SK-N-SH (cell line): ENCODE data around the gene LRP11.

Experiments
- CHD2 ChIP-seq: fragments of 150-350 bp; IDR thresholded peaks from 2 replicates; pipeline ENCODE4 v1.6.1; 2018; ENCODE audit warnings: low read length; ENCODE audit not compliant: partially characterized antibody
- CTCF ChIP-seq: fragments of 200-600 bp; sonication (generic); IDR thresholded peaks from 2 replicates; pipeline ENCODE4 v1.6.1; 2017; ENCODE audit warnings: antibody characterized with exemption, mild to moderate bottlenecking, moderate library complexity
- EP300 ChIP-seq, 2 experiments: IDR thresholded peaks; 2 replicates each; pipeline versions ENCODE4 v1.4.0 to v1.6.1; 2012; ENCODE audit warnings: borderline replicate concordance in 1 of 2, low read depth in 1 of 2, low read length in 1 of 2
- EZH2phosphoT487 ChIP-seq: fragments of 200-600 bp; sonication (generic); IDR thresholded peaks from 2 replicates; pipeline ENCODE4 v1.6.1; 2017; ENCODE audit warnings: low read depth, mixed run types, mild to moderate bottlenecking, antibody characterized with exemption, moderate library complexity, borderline replicate concordance
- GABPA ChIP-seq: IDR thresholded peaks from 2 replicates; pipeline ENCODE4 v1.4.0; 2012; ENCODE audit warnings: low read depth, mild to moderate bottlenecking
- IRF3 ChIP-seq: fragments of 150-350 bp; IDR thresholded peaks from 2 replicates; pipeline ENCODE4 v1.6.1; 2016; ENCODE audit warnings: mild to moderate bottlenecking, low read depth, low read length
- JUND ChIP-seq: IDR thresholded peaks from 2 replicates; pipeline ENCODE4 v1.4.0; 2012
- MAX ChIP-seq: IDR thresholded peaks from 2 replicates; pipeline ENCODE4 v1.4.0; 2012; ENCODE audit warnings: low read depth
- POLR2AphosphoS5 ChIP-seq: IDR thresholded peaks from 2 replicates; pipeline ENCODE4 v1.6.1; 2012; ENCODE audit warnings: low read depth, low read length
- REST ChIP-seq: IDR thresholded peaks from 2 replicates; pipeline ENCODE4 v1.6.1; 2012; ENCODE audit warnings: mild to moderate bottlenecking, low read depth, low read length, moderate library complexity
- TCF12 ChIP-seq: IDR thresholded peaks from 2 replicates; pipeline ENCODE4 v1.4.0; 2012
- YY1 ChIP-seq: IDR thresholded peaks from 2 replicates; pipeline ENCODE4 v1.4.0; 2012; ENCODE audit warnings: low read depth, mild to moderate bottlenecking

- no peak for TF ChIP-seq CTCF
- no peak for TF ChIP-seq MAX
- no peak for TF ChIP-seq JUND
- TF ChIP-seq EP300 (IDR thresholded peaks at IDR 0.05; ENCODE audit: borderline replicate concordance in 1 of 2, low read depth in 1 of 2, low read length in 1 of 2) = no peak
- TF ChIP-seq GABPA = no peak
- TF ChIP-seq EZH2phosphoT487 = no peak
- no peak for TF ChIP-seq POLR2AphosphoS5
- no peak for TF ChIP-seq TCF12
- no peak for TF ChIP-seq CHD2
- no peak for TF ChIP-seq REST
- TF ChIP-seq YY1 = no peak
- no peak for TF ChIP-seq IRF3
Measured at GRCh38 chr6:149913085-149913484, 48.9 kb upstream of the LRP11 start.
